Stomach (tissue), 4 donors: Measurements from ENCODE around the gene BTBD9.

Source experiments
- CTCF ChIP-seq, 7 experiments: fragments of 450-650 bp in 4 of 7; fragments of 200-600 bp in 3 of 7; sonication (generic) in 3 of 7; IDR thresholded peaks; one replicate each; pipeline ENCODE4 v1.5.1; 2016 to 2019; ENCODE audit warnings: antibody characterized with exemption in 7 of 7, control low read depth in 2 of 7, mild to moderate bottlenecking in 1 of 7
- EP300 ChIP-seq: sonication (generic); formaldehyde crosslinking; IDR thresholded peaks from one replicate; pipeline ENCODE4 v1.6.1; 2017; ENCODE audit warnings: antibody characterized with exemption
- POLR2A ChIP-seq, 4 donors: fragments of 450-650 bp; IDR thresholded peaks; one replicate each; pipeline ENCODE4 v1.6.1; 2016; ENCODE audit warnings: antibody characterized with exemption in 4 of 4, control low read depth in 2 of 4, mild to moderate bottlenecking in 1 of 4, moderate library complexity in 1 of 4

GRCh38 chr6:38152620-38153019 is 487.1 kb downstream of the BTBD9 start:
- no peak for TF ChIP-seq CTCF (IDR thresholded peaks at IDR 0.05)
- TF ChIP-seq POLR2A (IDR thresholded peaks at IDR 0.05), result no peak
- no peak for TF ChIP-seq EP300
